DND-41 (cell line): ENCODE data around the gene DDIT4.

Experiments used
- EZH2 ChIP-seq: IDR thresholded peaks from 3 replicates; pipeline ENCODE4 v1.6.1; 2012; ENCODE audit warnings: borderline replicate concordance, low read depth, mild to moderate bottlenecking, moderate library complexity, low read length, inconsistent platforms; ENCODE audit not compliant: severe bottlenecking
- TF ChIP-seq, protein P1 (sequence below): IDR thresholded peaks from 2 replicates; pipeline ENCODE4 v1.5.1; 2012; ENCODE audit warnings: borderline replicate concordance, low read length, moderate library complexity, mild to moderate bottlenecking; ENCODE audit not compliant: poor library complexity, severe bottlenecking; ENCODE audit errors: extremely low read depth

DNA sequence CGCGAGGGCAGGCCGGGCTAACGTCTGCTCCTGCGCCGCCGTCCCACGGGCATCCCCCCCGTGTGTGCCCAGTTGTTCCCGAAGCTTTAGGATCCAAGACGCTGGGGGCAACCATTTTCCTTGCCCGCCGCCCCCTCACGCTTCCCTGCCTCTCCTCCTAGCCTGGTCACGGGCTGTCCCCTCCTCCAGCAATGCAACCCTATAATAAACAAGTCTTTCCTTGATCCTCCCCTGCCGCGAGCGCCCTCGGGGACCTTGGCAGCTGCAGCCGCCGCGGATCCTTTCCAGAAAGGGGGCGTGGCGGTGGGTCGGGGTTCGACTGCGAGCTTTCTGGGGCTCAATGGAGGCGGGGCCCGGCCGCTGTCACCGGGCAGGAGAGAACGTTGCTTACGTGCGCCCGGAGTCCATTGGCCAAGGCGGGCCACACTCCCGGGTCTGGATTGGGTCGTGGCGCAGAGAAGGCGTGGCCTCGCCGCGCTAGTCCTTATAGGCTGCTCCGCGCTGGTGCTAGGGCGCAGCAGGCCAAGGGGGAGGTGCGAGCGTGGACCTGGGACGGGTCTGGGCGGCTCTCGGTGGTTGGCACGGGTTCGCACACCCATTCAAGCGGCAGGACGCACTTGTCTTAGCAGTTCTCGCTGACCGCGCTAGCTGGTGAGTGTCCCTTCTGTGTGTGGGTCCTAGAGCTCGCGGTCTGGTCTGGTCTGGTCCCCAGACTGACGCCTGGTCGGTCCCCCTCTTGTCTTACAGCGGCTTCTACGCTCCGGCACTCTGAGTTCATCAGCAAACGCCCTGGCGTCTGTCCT is at the start of gene DDIT4:
- TF ChIP-seq, protein P1, sequence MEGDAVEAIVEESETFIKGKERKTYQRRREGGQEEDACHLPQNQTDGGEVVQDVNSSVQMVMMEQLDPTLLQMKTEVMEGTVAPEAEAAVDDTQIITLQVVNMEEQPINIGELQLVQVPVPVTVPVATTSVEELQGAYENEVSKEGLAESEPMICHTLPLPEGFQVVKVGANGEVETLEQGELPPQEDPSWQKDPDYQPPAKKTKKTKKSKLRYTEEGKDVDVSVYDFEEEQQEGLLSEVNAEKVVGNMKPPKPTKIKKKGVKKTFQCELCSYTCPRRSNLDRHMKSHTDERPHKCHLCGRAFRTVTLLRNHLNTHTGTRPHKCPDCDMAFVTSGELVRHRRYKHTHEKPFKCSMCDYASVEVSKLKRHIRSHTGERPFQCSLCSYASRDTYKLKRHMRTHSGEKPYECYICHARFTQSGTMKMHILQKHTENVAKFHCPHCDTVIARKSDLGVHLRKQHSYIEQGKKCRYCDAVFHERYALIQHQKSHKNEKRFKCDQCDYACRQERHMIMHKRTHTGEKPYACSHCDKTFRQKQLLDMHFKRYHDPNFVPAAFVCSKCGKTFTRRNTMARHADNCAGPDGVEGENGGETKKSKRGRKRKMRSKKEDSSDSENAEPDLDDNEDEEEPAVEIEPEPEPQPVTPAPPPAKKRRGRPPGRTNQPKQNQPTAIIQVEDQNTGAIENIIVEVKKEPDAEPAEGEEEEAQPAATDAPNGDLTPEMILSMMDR, result no peak
- TF ChIP-seq EZH2, result no peak
